HCT116 (cell line): ENCODE measurements around the gene SRCAP. TPM values are rescaled to one million over a fixed set of nuclear protein-coding genes. Genes with fewer than 3 reads are reported as not detected.
"Not testable (repeated sequence)": the region's sequence is repeated elsewhere in the genome, so short reads cannot be mapped to it uniquely, and the experiment has no call there.

Source experiments
- ATAC-seq: fragments of 200-7000 bp; cut with Tn5 transposase; 2 replicates; pipeline ENCODE4 v1.9.1; 2020; ENCODE audit warnings: mild to moderate bottlenecking, moderate library complexity
- BruUV-seq: library from RNA; stranded (reverse); fragments of 400-500 nt; replicated peaks from 2 replicates; lab custom pipeline; 2021; lab: Mats Ljungman, UMichigan
- CTCF ChIA-PET: fragments of 300-600 bp; sonication (Branson Sonifier 250); formaldehyde crosslinking; loops from one replicate; lab custom pipeline; 2021; ENCODE audit warnings: antibody characterized with exemption; lab: Charles Lee
- POLR2A ChIA-PET: fragments of 300-600, 350-600 bp; sonication (Branson Sonifier 250); formaldehyde crosslinking; loops from one replicate; lab custom pipeline; 2021; ENCODE audit warnings: antibody characterized with exemption; lab: Charles Lee
- RAD21 ChIA-PET, 2 experiments: fragments of 300-600 bp; sonication (Branson Sonifier 250); formaldehyde crosslinking; loops; one replicate each; lab custom pipeline; 2023; ENCODE audit warnings: low total read pairs in 2 of 2; ENCODE audit not compliant: uncharacterized antibody in 2 of 2, unreplicated experiment in 2 of 2, low non-redundant PET in 1 of 2; lab: Charles Lee
- DNase-seq: peaks from one replicate; pipeline ENCODE4 v3.0.0-alpha.2; 2010; ENCODE audit warnings: low read depth, low spot score
- H2AFZ ChIP-seq: fragments of 200-600 bp; shearing (Covaris generic), sonication (generic); 2 replicates; pipeline ENCODE4 v1.6.1; 2017; ENCODE audit warnings: low read depth, mixed run types, mixed read lengths, antibody characterized with exemption, low read length; ENCODE audit not compliant: poor library complexity, severe bottlenecking
- H3K27ac ChIP-seq: 2 replicates; pipeline ENCODE4 v1.5.1; 2012; ENCODE audit warnings: low read depth, low read length
- H3K27me3 ChIP-seq: fragments of 200-600 bp; sonication (generic); 2 replicates; pipeline ENCODE4 v1.6.1; 2016; ENCODE audit warnings: mixed run types, low read length, mixed read lengths; ENCODE audit not compliant: insufficient read depth
- H3K36me3 ChIP-seq, 2 experiments: fragments of 200-500 bp in 1 of 2; fragments of 200-600 bp in 1 of 2; sonication (Bioruptor generic) in 1 of 2; sonication (generic) in 1 of 2; 2 replicates each; pipeline versions ENCODE4 v1.5.1 to v1.6.1; 2014 to 2016; ENCODE audit warnings: low read length in 2 of 2, inconsistent platforms in 1 of 2, mixed read lengths in 1 of 2, mixed run types in 1 of 2; ENCODE audit not compliant: insufficient read depth in 2 of 2, control insufficient read depth in 1 of 2
- H3K4me1 ChIP-seq, 2 experiments: fragments of 200-600 bp in 1 of 2; sonication (generic) in 1 of 2; 2 replicates each; pipeline versions ENCODE4 v1.5.1 to v1.6.1; 2012 to 2017; ENCODE audit warnings: low read length in 2 of 2, inconsistent platforms in 1 of 2, mild to moderate bottlenecking in 1 of 2, mixed read lengths in 1 of 2, mixed run types in 1 of 2, moderate library complexity in 1 of 2; ENCODE audit not compliant: insufficient read depth in 2 of 2, control insufficient read depth in 1 of 2
- H3K4me2 ChIP-seq: fragments of 200-600 bp; sonication (generic); 2 replicates; pipeline ENCODE4 v1.6.1; 2017; ENCODE audit warnings: mixed run types, low read length, mixed read lengths
- H3K4me3 ChIP-seq, 2 experiments: fragments of 200-600 bp in 1 of 2; sonication (generic) in 1 of 2; replicated peaks in 1 of 2; 2 replicates each; pipeline ENCODE4 v1.5.1; 2011 to 2016; ENCODE audit warnings: low read length in 2 of 2, control low read depth in 1 of 2, low read depth in 1 of 2, mild to moderate bottlenecking in 1 of 2, mixed read lengths in 1 of 2, mixed run types in 1 of 2
- H3K79me2 ChIP-seq: fragments of 200-600 bp; sonication (generic); 2 replicates; pipeline ENCODE4 v1.6.1; 2017; ENCODE audit warnings: mild to moderate bottlenecking, mixed run types, low read length, moderate library complexity, mixed read lengths; ENCODE audit not compliant: insufficient read depth
- H3K9ac ChIP-seq: fragments of 200-600 bp; sonication (generic); 2 replicates; pipeline ENCODE4 v1.6.1; 2016; ENCODE audit warnings: low read length, mixed read lengths
- H3K9me2 ChIP-seq: fragments of 200-600 bp; sonication (generic), shearing (Covaris generic); 2 replicates; pipeline ENCODE4 v1.6.1; 2017; ENCODE audit warnings: mixed run types, mild to moderate bottlenecking, moderate library complexity; ENCODE audit not compliant: insufficient read depth
- H3K9me3 ChIP-seq, 2 experiments: fragments of 200-500 bp in 1 of 2; fragments of 200-600 bp in 1 of 2; sonication (Bioruptor generic) in 1 of 2; sonication (generic) in 1 of 2; 2 replicates each; pipeline ENCODE4 v1.6.1; 2014 to 2017; ENCODE audit warnings: low read length in 2 of 2, mixed read lengths in 2 of 2, inconsistent platforms in 1 of 2, low read depth in 1 of 2, mild to moderate bottlenecking in 1 of 2, mixed run types in 1 of 2, moderate library complexity in 1 of 2; ENCODE audit not compliant: control insufficient read depth in 1 of 2, insufficient read depth in 1 of 2
- H4K20me1 ChIP-seq: fragments of 200-600 bp; sonication (generic), shearing (Covaris generic); 2 replicates; pipeline ENCODE4 v1.6.1; 2017; ENCODE audit warnings: mixed run types, mild to moderate bottlenecking, moderate library complexity; ENCODE audit not compliant: insufficient read depth
- CEBPB ChIP-seq: IDR thresholded peaks from 2 replicates; pipeline ENCODE4 v1.6.1; 2012; ENCODE audit warnings: low read depth
- EGR1 ChIP-seq: IDR thresholded peaks from 2 replicates; pipeline ENCODE4 v1.6.1; 2012; ENCODE audit warnings: low read depth
- EZH2 ChIP-seq: fragments of 200-600 bp; sonication (generic); IDR thresholded peaks from 2 replicates; pipeline ENCODE4 v1.6.1; 2017; ENCODE audit warnings: antibody characterized with exemption, mixed run types
- FOSL1 ChIP-seq: IDR thresholded peaks from 2 replicates; pipeline ENCODE4 v1.6.1; 2012; ENCODE audit warnings: low read depth
- JUND ChIP-seq: IDR thresholded peaks from 2 replicates; pipeline ENCODE4 v1.6.1; 2012
- MAX ChIP-seq: IDR thresholded peaks from 2 replicates; pipeline ENCODE4 v1.6.1; 2012
- POLR2A ChIP-seq: IDR thresholded peaks from 2 replicates; pipeline ENCODE4 v1.7.0; 2011; ENCODE audit warnings: borderline replicate concordance; ENCODE audit not compliant: insufficient read depth, insufficient read length; ENCODE audit errors: extremely low read depth
- RAD21 ChIP-seq: IDR thresholded peaks from 2 replicates; pipeline ENCODE4 v1.6.1; 2012; ENCODE audit warnings: low read depth, mild to moderate bottlenecking
- SIN3A ChIP-seq: IDR thresholded peaks from 2 replicates; pipeline ENCODE4 v1.6.1; 2012; ENCODE audit warnings: low read depth
- SP1 ChIP-seq: IDR thresholded peaks from 2 replicates; pipeline ENCODE4 v1.6.1; 2012; ENCODE audit warnings: low read depth
- SRF ChIP-seq: IDR thresholded peaks from 2 replicates; pipeline ENCODE4 v1.6.1; 2012; ENCODE audit warnings: low read depth
- YY1 ChIP-seq: IDR thresholded peaks from 2 replicates; pipeline ENCODE4 v1.6.1; 2011; ENCODE audit warnings: low read length, low read depth, moderate library complexity, mild to moderate bottlenecking; ENCODE audit not compliant: insufficient replicate concordance; ENCODE audit errors: extremely low read depth
- ZBTB33 ChIP-seq: IDR thresholded peaks from 2 replicates; pipeline ENCODE4 v1.6.1; 2011; ENCODE audit warnings: mild to moderate bottlenecking, low read length, moderate library complexity; ENCODE audit not compliant: insufficient replicate concordance; ENCODE audit errors: extremely low read depth
- ZFX ChIP-seq: fragments of 450-650 bp; IDR thresholded peaks from 2 replicates; pipeline ENCODE4 v1.6.1; 2017
- intact Hi-C: fragments of 100-400 bp; cut with micrococcal nuclease; formaldehyde crosslinking; loops from 2 replicates; pipeline ENCODE4 v1.10.0; 2022
- total RNA-seq: library from RNA; stranded (reverse); gene quantifications from one replicate; pipeline ENCODE4 v1.2.1, GENCODE V29; 2021; ENCODE audit not compliant: unreplicated experiment
- TF ChIP-seq, protein P1 (sequence below), 3 experiments: fragments of 200-600 bp in 1 of 3; sonication (generic) in 1 of 3; IDR thresholded peaks in 2 of 3; conservative IDR thresholded peaks in 1 of 3; 2 replicates each; pipeline ENCODE4 v1.5.1; 2012 to 2017; ENCODE audit warnings: low read depth in 2 of 3, low read length in 2 of 3, antibody characterized with exemption in 1 of 3, borderline replicate concordance in 1 of 3, control low read depth in 1 of 3, mild to moderate bottlenecking in 1 of 3, mixed read lengths in 1 of 3, mixed run types in 1 of 3, moderate library complexity in 1 of 3; ENCODE audit not compliant: insufficient read depth in 1 of 3

SRCAP gene
- total RNA-seq, 1 experiment from 2014 or later = 59.6 TPM

- intact Hi-C loops = no loop called here
- RAD21 ChIA-PET = no interaction called here
- Histone ChIP-seq H3K36me3 (peaks cover 30 to 42% of the 10 kb centered on the region in 2 experiments), H3K4me2 (peak overlapping the region; percentile 94; the same call in 1 of the 2 replicates), H2AFZ (no peak overlapping the region), H3K27me3 (no peaks in the 10 kb centered on the region), H3K4me3 (no peak overlapping the region), H3K9ac (no peak overlapping the region), H3K9me2 (no peaks in the 10 kb centered on the region), H3K27ac (no peak overlapping the region; the same call in 1 of the 2 replicates), H3K9me3 (no peaks in the 10 kb centered on the region), H4K20me1 (no peaks in the 10 kb centered on the region), H3K79me2 (peaks cover 62% of the 10 kb centered on the region), H3K4me1 (peaks cover 11 to 22% of the 10 kb centered on the region in 2 experiments)
- POLR2A ChIA-PET = no interaction called here
- no TSS peak for BruUV-seq
- ATAC-seq (no peak), DNase-seq (no peak)
- TF ChIP-seq ZBTB33 = no peak
- no peak for TF ChIP-seq RAD21
- TF ChIP-seq POLR2A = no peak
- TF ChIP-seq MAX = no peak
- no peak for TF ChIP-seq YY1
- TF ChIP-seq SRF = no peak
- TF ChIP-seq EGR1 = no peak
- no peak for TF ChIP-seq ZFX
- TF ChIP-seq CEBPB = no peak
- TF ChIP-seq JUND = no peak
- no peak for TF ChIP-seq SP1
- TF ChIP-seq FOSL1 = no peak
- TF ChIP-seq, protein P1, sequence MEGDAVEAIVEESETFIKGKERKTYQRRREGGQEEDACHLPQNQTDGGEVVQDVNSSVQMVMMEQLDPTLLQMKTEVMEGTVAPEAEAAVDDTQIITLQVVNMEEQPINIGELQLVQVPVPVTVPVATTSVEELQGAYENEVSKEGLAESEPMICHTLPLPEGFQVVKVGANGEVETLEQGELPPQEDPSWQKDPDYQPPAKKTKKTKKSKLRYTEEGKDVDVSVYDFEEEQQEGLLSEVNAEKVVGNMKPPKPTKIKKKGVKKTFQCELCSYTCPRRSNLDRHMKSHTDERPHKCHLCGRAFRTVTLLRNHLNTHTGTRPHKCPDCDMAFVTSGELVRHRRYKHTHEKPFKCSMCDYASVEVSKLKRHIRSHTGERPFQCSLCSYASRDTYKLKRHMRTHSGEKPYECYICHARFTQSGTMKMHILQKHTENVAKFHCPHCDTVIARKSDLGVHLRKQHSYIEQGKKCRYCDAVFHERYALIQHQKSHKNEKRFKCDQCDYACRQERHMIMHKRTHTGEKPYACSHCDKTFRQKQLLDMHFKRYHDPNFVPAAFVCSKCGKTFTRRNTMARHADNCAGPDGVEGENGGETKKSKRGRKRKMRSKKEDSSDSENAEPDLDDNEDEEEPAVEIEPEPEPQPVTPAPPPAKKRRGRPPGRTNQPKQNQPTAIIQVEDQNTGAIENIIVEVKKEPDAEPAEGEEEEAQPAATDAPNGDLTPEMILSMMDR (IDR thresholded peaks at IDR 0.05 in 2 of 3, conservative IDR thresholded peaks at IDR 0.05 in 1 of 3; ENCODE audit: borderline replicate concordance in 1 of 3, insufficient read depth in 1 of 3, low read depth in 2 of 3, low read length in 2 of 3) = no peak
- no peak for TF ChIP-seq EZH2
- no peak for TF ChIP-seq SIN3A
- CTCF ChIA-PET = no interaction called here
These were observed 2.0 kb downstream of the SRCAP start for GRCh38 chr16:30700971-30701370.

- BruUV-seq, H3K9ac ChIP-seq, ATAC-seq, H3K27me3 ChIP-seq, DNase-seq, H3K4me3 ChIP-seq, H3K9me3 ChIP-seq, H3K9me2 ChIP-seq, H3K27ac ChIP-seq, intact Hi-C loops, H4K20me1 ChIP-seq, H2AFZ ChIP-seq, RAD21 ChIA-PET, H3K4me2 ChIP-seq, CTCF ChIA-PET: not testable (repeated sequence)
- Histone ChIP-seq H3K4me1 (peaks cover 8 to 13% of the 10 kb centered on the region in 2 experiments), H3K36me3 (peaks cover 50 to 62% of the 10 kb centered on the region in 2 experiments), H3K79me2 (peaks cover 82% of the 10 kb centered on the region)
- POLR2A ChIA-PET = interaction anchor here (0.7 kb wide), 1 partner anchor 61 kb away, joined by 3 read pairs; no protein-coding TSS in a partner anchor
These were observed 4.1 kb downstream of the SRCAP start for GRCh38 chr16:30703071-30703470.
